ENCODE measurements around the gene NLN. TPM values are rescaled to one million over a fixed set of nuclear protein-coding genes. Genes with fewer than 3 reads are reported as not detected.
A peak's percentile ranks its signal among the peaks of the same experiment; 100 is the strongest.
"Not testable (repeated sequence)": the region's sequence is repeated elsewhere in the genome, so short reads cannot be mapped to it uniquely, and the experiment has no call there.

The NLN gene
- total and polyA plus RNA-seq, 11 donors, result 1.6 to 28.2 (median 11.6) TPM

GRCh38 chr5:65779643-65780042, 57.6 kb downstream of the NLN start:
- TF ChIP-seq CTCF (IDR thresholded peaks at IDR 0.05) (no peak), POLR2A (IDR thresholded peaks at IDR 0.05) (no peak)
- Histone ChIP-seq H3K27ac (no peak overlapping the region), H3K4me3 (no peak overlapping the region), H3K9me3 (no peaks in the 10 kb centered on the region), H3K36me3 (peaks cover 0 to 22% (median 7%) of the 10 kb centered on the region in 9 donors), H3K27me3 (no peaks in the 10 kb centered on the region), H3K4me1 (peaks cover 0 to 10% (median 6%) of the 10 kb centered on the region in 12 donors)
- DNase-seq (no peak), ATAC-seq (no peak)
- WGBS, 4 donors, result 53 to 67% (median 55%) methylated on average over 1 of the region's 1 CpG
- intact Hi-C loops (cut with DNase I), result no loop called here

- intact Hi-C loops (cut with DNase I); DNase-seq; H3K27me3 ChIP-seq; H3K4me3 ChIP-seq; H3K4me1 ChIP-seq; ATAC-seq; H3K9me3 ChIP-seq; H3K27ac ChIP-seq: not testable (repeated sequence)
- H3K36me3 ChIP-seq, result peaks cover 0 to 44% (median 21%) of the 10 kb centered on the region in 9 donors
- WGBS, 4 donors, result 87 to 94% (median 91%) methylated on average over 2 of the region's 2 CpGs
Observed at GRCh38 chr5:65788296-65788695, 66.3 kb downstream of the NLN start.

GRCh38 chr5:65790371-65791163, 68.6 kb downstream of the NLN start:
- whole genome bisulfite sequencing, 4 donors, result 71 to 79% (median 75%) methylated on average over 6 of the region's 6 CpGs
- DNase-seq (peak in 1 of 5 donors; percentile 27), ATAC-seq (no peak)
- no peak overlapping the region for H3K27ac ChIP-seq
- H3K36me3 ChIP-seq, result peaks cover 0 to 57% (median 21%) of the 10 kb centered on the region in 9 donors
- H3K4me3 ChIP-seq, result no peak overlapping the region
- peaks cover 0 to 8% (median 0%) of the 10 kb centered on the region in 12 donors for H3K4me1 ChIP-seq
- TF ChIP-seq CTCF (IDR thresholded peaks at IDR 0.05), result no peak
- no peak for TF ChIP-seq POLR2A (IDR thresholded peaks at IDR 0.05)
- no peaks in the 10 kb centered on the region for H3K9me3 ChIP-seq
- H3K27me3 ChIP-seq, result no peaks in the 10 kb centered on the region
- intact Hi-C loops (cut with DNase I), result no loop called here

GRCh38 chr5:65791712-65792673, 70.0 kb downstream of the NLN start:
- no peak for TF ChIP-seq CTCF (IDR thresholded peaks at IDR 0.05)
- TF ChIP-seq POLR2A (IDR thresholded peaks at IDR 0.05), result no peak
- Histone ChIP-seq H3K36me3 (peaks cover 0 to 43% (median 13%) of the 10 kb centered on the region in 9 donors), H3K4me3 (no peak overlapping the region), H3K9me3 (no peaks in the 10 kb centered on the region), H3K27me3 (no peaks in the 10 kb centered on the region), H3K4me1 (peaks cover 0 to 8% (median 0%) of the 10 kb centered on the region in 12 donors), H3K27ac (no peak overlapping the region)
- ATAC-seq (no peak), DNase-seq (no peak)
- 85 to 90% (median 85%) methylated on average over 17 of the region's 17 CpGs for WGBS, 4 donors
- intact Hi-C loops (cut with DNase I), result no loop called here
